ENCODE measurements around the gene SLC35E3. TPM values are rescaled to one million over a fixed set of nuclear protein-coding genes. Genes with fewer than 3 reads are reported as not detected.

The SLC35E3 gene
- polyA plus RNA-seq, 1 of the 3 experiments (the other 2 are of a cell fraction) = 5.7 TPM

- Histone ChIP-seq H3K4me1 (ENCODE audit: control insufficient read depth in 1 of 2, insufficient read depth in 2 of 2, low read depth in 1 of 2, low read length in 1 of 2) (no peaks in the 10 kb centered on the region), H4K20me1 (ENCODE audit: insufficient read depth) (no peaks in the 10 kb centered on the region), H3K9me2 (no peaks in the 10 kb centered on the region), H3K4me2 (no peak overlapping the region), H3F3A (replicated peaks; ENCODE audit: insufficient read depth) (no peaks in the 10 kb centered on the region), H3K36me3 (replicated peaks in 1 of 2; ENCODE audit: control insufficient read depth in 1 of 2, insufficient read depth in 2 of 2, low read length in 1 of 2) (peaks cover 10 to 26% of the 10 kb centered on the region in 2 experiments), H3K9me3 (no peaks in the 10 kb centered on the region), H3K27me3 (ENCODE audit: insufficient read depth) (no peaks in the 10 kb centered on the region), H3K79me2 (ENCODE audit: insufficient read depth) (no peaks in the 10 kb centered on the region), H3K4me3 (ENCODE audit: low read depth in 2 of 2, low read length in 1 of 2) (no peak overlapping the region), H2AFZ (ENCODE audit: low read depth) (no peak overlapping the region), H3K27ac (ENCODE audit: low read depth in 2 of 2, low read length in 1 of 2) (no peak overlapping the region), H3K9ac (no peak overlapping the region)
- CTCF ChIA-PET = no interaction called here
- no peak for DNase-seq
- 94% methylated on average over 3 of the region's 3 CpGs for WGBS (ENCODE audit: low lambda C conversion rate)
- TF ChIP-seq FOXM1 (IDR thresholded peaks at IDR 0.05; ENCODE audit: low read depth) = no peak
- TF ChIP-seq JUND (IDR thresholded peaks at IDR 0.05) = no peak
- no peak for TF ChIP-seq CTCF (IDR thresholded peaks at IDR 0.05)
- TF ChIP-seq POLR2AphosphoS5 (IDR thresholded peaks at IDR 0.05; ENCODE audit: low read depth, low read length) = no peak
- no peak for TF ChIP-seq RAD21 (IDR thresholded peaks at IDR 0.05; ENCODE audit: low read length)
- TF ChIP-seq NFIC (IDR thresholded peaks at IDR 0.05; ENCODE audit: borderline replicate concordance) = no peak
- no peak for TF ChIP-seq GATA2 (CRISPR knock-in tag; IDR thresholded peaks at IDR 0.05)
- TF ChIP-seq, protein P1, sequence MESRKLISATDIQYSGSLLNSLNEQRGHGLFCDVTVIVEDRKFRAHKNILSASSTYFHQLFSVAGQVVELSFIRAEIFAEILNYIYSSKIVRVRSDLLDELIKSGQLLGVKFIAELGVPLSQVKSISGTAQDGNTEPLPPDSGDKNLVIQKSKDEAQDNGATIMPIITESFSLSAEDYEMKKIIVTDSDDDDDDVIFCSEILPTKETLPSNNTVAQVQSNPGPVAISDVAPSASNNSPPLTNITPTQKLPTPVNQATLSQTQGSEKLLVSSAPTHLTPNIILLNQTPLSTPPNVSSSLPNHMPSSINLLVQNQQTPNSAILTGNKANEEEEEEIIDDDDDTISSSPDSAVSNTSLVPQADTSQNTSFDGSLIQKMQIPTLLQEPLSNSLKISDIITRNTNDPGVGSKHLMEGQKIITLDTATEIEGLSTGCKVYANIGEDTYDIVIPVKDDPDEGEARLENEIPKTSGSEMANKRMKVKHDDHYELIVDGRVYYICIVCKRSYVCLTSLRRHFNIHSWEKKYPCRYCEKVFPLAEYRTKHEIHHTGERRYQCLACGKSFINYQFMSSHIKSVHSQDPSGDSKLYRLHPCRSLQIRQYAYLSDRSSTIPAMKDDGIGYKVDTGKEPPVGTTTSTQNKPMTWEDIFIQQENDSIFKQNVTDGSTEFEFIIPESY (IDR thresholded peaks at IDR 0.05; ENCODE audit: borderline replicate concordance, low read depth) = no peak
- no peak for TF ChIP-seq MXI1 (IDR thresholded peaks at IDR 0.05; ENCODE audit: low read depth, low read length)
- no peak for TF ChIP-seq PBX3 (IDR thresholded peaks at IDR 0.05)
- no peak for TF ChIP-seq SIN3A (IDR thresholded peaks at IDR 0.05; ENCODE audit: borderline replicate concordance, low read depth, low read length)
- no peak for TF ChIP-seq TCF12 (IDR thresholded peaks at IDR 0.05)
- TF ChIP-seq, protein P2, sequence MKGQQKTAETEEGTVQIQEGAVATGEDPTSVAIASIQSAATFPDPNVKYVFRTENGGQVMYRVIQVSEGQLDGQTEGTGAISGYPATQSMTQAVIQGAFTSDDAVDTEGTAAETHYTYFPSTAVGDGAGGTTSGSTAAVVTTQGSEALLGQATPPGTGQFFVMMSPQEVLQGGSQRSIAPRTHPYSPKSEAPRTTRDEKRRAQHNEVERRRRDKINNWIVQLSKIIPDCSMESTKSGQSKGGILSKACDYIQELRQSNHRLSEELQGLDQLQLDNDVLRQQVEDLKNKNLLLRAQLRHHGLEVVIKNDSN (IDR thresholded peaks at IDR 0.05; ENCODE audit: borderline replicate concordance, low read depth) = no peak
- no peak for TF ChIP-seq EP300 (IDR thresholded peaks at IDR 0.05; ENCODE audit: borderline replicate concordance in 1 of 2, low read depth in 1 of 2, low read length in 1 of 2)
- no peak for TF ChIP-seq RFX5 (IDR thresholded peaks at IDR 0.05; ENCODE audit: low read length)
- no peak for TF ChIP-seq ELF1 (IDR thresholded peaks at IDR 0.05)
- TF ChIP-seq REST (IDR thresholded peaks at IDR 0.05; ENCODE audit: low read depth, low read length) = no peak
- TF ChIP-seq RCOR1 (IDR thresholded peaks at IDR 0.05; ENCODE audit: low read length) = no peak
- TF ChIP-seq RXRA (IDR thresholded peaks at IDR 0.05; ENCODE audit: borderline replicate concordance, low read depth) = no peak
- POLR2A ChIA-PET = no interaction called here
Observed at GRCh38 chr12:68761442-68761812, 15.5 kb downstream of the SLC35E3 start.
